HG02623 (cell line): ENCODE data around the gene ATXN1.

Source experiments
- ATAC-seq: cut with Tn5 transposase; IDR thresholded peaks from one replicate; pipeline ENCODE4 v1.9.1; 2021; ENCODE audit warnings: moderate library complexity; ENCODE audit not compliant: unreplicated experiment

Gene ATXN1

DNA sequence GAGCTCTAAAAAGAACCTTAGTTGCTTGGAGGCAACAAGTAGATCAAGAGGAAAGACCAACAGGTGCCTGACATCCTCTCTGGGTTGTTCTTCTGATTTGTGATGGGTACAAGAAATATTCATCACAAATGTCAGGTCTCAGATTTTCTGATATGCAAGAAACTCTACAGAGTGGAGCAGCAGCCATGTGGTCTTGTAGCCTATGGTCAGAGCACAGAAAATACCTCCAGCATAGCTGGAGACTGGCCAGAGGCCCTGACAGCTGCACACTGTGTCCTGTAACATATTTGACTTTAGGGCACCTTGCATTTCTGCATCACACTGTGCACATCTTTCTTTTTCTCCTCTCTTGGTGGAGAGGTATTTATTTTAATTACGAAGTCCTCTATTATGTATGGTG, 406.6 kb downstream of the ATXN1 start:
- ATAC-seq: no peak

GRCh38 chr6:16352821-16353438, 408.3 kb downstream of the ATXN1 start:
- ATAC-seq: no peak

DNA sequence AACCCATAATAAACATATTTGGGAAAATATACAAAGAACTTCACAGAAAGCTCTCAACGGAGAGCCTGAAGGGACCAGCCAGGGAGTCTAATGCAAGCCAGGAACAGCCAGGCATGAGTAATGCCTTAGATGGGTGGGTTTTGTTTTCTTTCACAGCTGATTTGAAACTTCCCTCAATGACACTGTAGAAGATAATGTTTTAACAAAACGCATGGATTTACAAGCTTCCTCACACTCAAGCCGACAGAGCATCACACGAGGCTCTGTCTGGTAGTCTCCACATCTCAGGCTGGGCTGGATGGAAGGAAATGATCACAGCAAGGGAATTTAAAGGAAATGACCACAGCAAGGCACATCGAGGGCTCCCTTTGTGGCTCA, 409.0 kb downstream of the ATXN1 start:
- ATAC-seq: no peak

DNA sequence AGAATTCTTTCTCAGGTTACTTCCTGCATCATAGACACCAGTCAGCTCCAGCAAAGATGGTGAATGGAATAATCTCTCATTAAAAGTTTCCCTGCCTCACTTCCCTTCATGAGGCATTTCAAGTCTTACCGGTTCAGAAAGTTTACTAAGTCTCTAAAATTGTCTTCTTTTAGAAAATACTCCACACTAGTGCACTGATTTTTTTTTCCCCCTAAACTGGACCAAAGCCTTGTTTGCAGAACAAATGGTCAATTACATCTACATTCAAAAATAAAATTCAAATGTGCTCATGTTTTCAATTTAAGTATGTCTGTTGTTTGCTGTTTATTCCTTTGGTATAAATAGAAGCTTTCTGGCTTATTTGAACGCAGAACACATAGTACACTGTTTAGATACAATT, 411.7 kb downstream of the ATXN1 start:
- ATAC-seq: no peak

DNA sequence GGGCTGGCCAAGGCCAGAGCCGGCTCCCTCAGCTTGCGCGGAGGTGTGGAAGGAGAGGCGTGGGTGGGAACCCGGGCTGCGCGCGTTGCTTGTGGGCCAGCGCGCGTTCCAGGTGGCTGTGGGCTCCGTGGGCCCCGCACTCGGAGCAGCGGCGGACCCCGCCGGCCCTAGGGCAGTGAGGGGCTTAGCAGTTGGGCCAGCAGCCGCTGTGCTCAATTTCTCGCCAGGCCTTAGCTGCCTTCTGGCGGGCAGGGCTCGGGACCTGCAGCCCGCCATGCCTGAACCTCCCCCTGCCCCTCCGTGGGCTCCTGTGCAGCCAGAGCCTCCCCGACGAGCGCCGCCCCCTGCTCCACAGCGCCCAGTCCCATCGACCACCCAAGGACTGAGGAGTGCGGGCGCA, 414.4 kb downstream of the ATXN1 start:
- ATAC-seq: no peak

DNA sequence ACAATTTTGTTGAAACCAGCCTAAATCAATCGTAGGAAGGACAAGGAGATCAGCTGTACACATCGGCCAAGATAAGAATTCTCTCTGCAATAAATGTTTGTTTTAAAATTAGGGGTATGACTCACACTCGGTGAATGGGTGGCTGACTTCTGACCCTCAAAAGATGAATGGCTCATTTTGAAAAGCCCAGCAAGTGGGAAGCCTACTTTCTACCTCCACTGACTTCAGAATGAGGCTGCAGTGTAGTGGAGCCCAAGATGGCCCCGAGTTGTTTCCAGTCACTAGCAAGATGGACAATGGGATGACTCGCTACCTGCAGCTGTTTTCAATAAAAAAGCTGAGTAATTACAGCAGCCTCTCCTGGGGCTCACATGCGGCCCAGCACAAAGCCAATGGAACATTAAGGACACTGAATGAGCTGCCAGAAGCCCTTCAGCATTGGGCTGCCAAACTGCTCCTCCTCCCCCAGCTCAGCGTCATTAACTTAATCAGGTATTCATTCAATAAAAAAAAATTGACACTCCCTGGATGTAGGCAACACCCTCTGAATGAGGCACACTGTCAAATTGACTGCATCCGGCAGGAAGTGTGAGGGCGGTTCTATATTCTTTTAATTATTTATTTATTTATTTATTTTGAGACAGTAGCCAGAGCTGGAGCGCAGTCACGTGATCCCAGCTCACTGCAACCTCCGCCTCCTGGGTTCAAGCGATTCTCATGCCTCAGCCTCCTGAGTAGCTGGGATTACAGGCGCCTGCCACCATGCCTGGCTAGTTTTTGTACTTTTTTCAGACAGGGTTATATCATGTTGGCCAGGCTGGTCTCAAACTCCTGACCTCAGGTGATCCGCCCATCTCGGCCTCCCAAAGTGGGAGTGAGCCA, 415.6 kb downstream of the ATXN1 start:
- no peak for ATAC-seq

DNA sequence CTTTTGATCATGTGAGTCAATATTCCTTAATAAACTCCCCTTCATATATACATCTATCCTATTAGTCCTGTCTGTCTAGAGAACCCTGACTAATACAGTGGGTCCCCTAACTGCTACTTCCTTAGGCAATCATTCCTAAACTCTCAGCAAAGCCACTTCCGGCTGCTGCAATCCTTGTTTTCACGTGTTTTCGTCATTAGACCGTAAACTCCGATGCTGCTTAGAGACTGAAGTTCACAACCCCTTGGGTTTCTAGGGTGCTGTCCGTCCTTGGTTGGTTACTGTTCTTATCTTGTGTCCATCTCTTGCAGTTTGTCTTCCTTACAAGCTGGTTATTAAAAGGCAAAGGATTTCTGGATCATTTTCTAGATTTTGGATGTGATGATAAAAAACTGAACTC, 416.5 kb downstream of the ATXN1 start:
- no peak for ATAC-seq

GRCh38 chr6:16343593-16343992, 417.7 kb downstream of the ATXN1 start:
- ATAC-seq: no peak

DNA sequence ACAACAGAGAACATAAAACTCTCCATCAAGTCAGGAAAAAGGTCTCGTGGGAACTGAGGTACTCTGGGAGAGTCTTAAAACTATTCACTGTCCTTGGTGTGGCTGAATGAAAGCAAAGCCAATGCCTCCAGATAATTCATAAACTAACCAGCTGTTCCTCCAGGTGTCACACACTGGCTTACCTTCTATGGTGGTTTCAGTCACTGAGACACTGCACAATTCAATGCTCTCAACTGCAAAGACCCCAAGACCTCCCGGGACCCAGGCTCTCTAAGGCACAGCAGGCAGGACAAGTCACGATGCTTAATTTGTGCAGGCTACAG, 422.0 kb downstream of the ATXN1 start:
- no peak for ATAC-seq

- no peak for ATAC-seq
These were observed 422.5 kb downstream of the ATXN1 start for GRCh38 chr6:16338577-16339264.

GRCh38 chr6:16337295-16337975, 423.8 kb downstream of the ATXN1 start:
- no peak for ATAC-seq

DNA sequence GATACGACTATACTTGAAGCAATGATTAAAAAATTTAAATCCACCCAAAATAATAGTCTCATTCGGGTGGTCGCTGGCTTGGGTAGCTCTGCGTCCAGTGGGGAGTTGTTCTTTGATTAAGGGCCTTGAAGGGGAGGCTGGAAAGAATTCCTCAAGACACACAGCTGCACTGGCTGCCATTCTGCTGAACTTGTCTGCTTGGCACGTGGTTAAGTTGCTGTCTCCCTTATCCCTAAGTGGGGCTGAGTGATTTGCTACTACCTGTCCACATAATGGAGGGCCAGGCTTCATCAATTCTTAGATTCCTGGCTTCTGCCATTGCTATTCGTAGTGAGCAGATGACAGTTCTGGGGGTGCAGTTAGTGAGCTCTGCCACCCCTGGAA, 424.4 kb downstream of the ATXN1 start:
- ATAC-seq: no peak

DNA sequence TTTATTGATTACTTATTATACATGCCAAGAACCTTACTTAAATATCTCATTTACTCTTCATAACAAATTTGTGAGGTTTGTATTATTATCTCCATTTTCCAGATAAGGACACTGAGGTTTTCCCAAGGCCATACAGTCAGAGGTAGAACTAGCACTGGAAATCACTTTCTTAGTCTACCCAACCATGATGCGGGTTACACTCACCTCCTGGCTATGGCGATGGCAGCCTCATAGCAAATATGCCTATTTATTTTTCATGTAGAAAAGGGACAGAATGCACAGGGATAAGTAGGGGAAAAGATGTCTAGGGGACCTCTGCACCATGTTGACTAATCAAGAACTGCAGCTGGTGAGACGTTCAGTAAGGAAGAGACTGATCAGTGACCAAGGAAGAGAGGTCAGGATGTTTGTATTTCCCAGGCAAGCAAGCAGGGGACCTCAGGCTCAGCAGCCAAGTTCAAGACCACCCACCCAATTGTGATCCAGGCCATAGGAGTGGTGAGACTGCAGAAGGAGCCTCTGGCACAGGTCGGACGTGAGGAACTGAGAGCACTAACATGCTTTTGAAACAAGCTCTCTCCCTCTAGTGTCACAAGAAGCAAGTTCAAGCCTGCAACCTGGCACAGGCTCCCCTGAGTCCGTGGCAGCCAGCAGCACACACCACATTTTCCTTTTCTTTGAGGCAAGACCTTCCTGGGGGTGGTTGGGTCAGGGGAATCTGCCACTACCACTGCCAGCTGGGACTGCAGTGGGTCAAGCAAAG, 425.0 kb downstream of the ATXN1 start:
- no peak for ATAC-seq

GRCh38 chr6:16335176-16335575, 426.1 kb downstream of the ATXN1 start:
- ATAC-seq: no peak

DNA sequence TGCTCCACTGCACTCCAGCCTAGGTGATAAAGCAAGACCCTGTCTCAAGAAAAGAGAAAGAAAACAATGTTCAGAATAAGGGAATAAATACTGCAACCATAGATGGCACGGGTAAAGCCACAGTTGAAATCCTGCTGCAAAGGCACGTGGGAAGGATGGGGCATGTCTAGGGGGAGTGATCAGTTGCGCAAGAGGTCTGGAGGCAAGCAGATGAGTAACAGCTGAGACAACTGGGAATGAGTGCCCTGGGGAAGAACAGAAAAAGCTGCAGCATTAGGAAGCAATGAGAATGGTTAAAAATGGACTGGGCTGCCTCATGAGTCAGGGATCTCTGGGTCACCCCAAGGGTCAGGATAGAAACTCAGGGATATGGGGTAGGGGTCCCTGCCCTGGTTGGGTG, 426.6 kb downstream of the ATXN1 start:
- ATAC-seq: no peak

GRCh38 chr6:16333580-16333979, 427.7 kb downstream of the ATXN1 start:
- ATAC-seq: no peak

GRCh38 chr6:16332175-16332542, 429.1 kb downstream of the ATXN1 start:
- ATAC-seq: peak; percentile 91

DNA sequence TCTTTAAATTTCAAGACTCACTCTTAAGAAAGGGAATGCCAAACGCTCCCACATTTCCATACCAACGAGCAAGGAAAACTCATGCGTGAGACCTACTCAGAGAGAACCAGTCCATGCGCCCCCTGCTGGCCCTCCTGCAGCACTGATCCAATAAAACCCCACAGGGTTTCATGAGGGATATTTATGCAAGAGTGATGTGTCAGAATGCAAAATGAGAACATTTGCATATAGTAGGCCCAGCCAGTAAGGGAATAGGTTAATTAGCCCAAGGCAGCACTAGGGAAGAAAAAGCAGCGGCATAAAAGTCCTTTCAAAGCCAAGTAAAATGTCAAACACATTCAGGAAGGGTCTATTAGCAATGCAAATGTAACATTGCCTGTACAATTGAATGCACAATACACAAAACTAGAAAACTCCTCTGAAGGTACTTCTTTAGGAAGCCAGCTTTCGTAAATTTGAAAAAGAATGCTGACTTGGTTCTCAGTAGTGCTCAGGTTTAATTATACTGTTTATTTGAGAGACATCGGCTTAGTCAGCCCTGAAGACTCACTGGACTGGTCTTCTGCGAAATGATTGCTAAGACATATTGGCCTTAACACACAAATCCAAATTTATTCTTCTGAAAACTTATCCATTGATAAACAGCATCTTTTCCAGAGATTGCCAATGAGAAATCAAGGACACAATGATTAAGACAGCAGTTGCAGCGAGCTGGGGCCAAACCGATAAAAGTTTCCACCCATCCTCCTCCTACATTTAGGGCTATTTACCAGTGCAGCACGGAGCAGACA, 429.7 kb downstream of the ATXN1 start:
- no peak for ATAC-seq

DNA sequence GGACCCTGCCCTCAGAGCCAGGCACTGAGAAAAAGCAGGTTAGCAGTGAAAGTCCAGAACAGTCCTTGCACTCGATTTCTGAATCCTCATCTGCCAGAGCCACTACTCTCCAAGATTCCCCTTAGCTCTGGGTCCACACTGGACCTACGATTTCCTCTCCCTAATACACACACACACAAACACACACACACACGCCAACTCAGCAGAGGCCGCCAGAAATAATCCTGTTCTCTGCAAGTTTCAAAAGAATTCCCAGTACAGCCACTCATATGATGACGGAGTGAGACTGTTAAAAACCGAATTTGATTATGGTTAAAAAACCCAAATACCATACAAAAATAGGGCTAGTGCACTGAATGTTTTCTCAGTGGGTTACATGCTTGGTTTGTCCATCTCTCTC, 432.0 kb downstream of the ATXN1 start:
- ATAC-seq: no peak

DNA sequence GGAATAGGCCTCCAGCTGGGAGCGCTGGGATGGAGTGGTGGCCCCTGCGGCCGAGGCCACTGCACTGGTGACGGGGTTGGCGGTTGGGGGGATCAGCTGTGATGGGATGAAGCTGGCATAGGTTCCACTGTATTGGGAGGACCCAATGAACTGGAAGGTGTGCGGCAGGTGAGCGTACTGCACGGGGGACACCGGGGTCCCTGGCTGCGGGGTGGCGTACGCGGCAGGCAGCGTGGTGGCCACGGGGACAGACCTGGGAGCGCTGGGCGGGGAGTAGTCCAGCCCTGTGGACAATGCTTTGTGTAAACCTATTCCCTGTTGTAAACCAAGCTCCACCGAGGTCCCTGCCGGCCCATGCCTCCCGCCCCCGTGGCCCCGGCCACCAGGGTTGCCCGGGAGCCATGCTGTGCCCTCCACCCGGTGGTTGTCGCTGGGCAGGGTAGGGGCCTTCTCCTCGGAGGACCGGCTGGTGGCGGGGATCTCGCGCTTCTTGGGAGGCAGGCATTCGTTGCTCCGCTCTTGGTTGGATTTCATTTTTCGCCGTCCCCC, 433.4 kb downstream of the ATXN1 start:
- no peak for ATAC-seq
